OCI-LY7 (cell line): ENCODE measurements around the gene ABCB11. TPM values are rescaled to one million over a fixed set of nuclear protein-coding genes. Genes with fewer than 3 reads are reported as not detected.

Experiments
- BruUV-seq: library from RNA; stranded (reverse); fragments of 400-500 nt; replicated peaks from 2 replicates; lab custom pipeline; 2021; lab: Mats Ljungman, UMichigan
- CTCF ChIA-PET: fragments of 300-600 bp; sonication (Branson Sonifier 250); formaldehyde crosslinking; loops from one replicate; lab custom pipeline; 2022; ENCODE audit warnings: antibody characterized with exemption; ENCODE audit not compliant: unreplicated experiment; lab: Charles Lee
- POLR2A ChIA-PET: fragments of 300-600 bp; sonication (Branson Sonifier 250); formaldehyde crosslinking; loops from one replicate; lab custom pipeline; 2022; ENCODE audit warnings: antibody characterized with exemption; lab: Charles Lee
- DNase-seq: peaks from one replicate; pipeline ENCODE4 v3.0.0-alpha.2; 2015; ENCODE audit warnings: low spot score
- H2AFZ ChIP-seq: fragments of 200-600 bp; sonication (generic), shearing (Covaris generic); 2 replicates; pipeline ENCODE4 v1.6.1; 2014; ENCODE audit warnings: mild to moderate bottlenecking, antibody characterized with exemption, low read length, moderate library complexity
- H3K27ac ChIP-seq: fragments of 200-600 bp; sonication (generic); 2 replicates; pipeline ENCODE4 v1.5.1; 2014; ENCODE audit warnings: mixed run types, low read depth, mild to moderate bottlenecking, moderate library complexity, low read length, inconsistent platforms; ENCODE audit not compliant: poor library complexity, severe bottlenecking
- H3K36me3 ChIP-seq: fragments of 200-600 bp; sonication (generic); 2 replicates; pipeline ENCODE4 v1.6.1; 2014; ENCODE audit warnings: mild to moderate bottlenecking, antibody characterized with exemption, low read length, moderate library complexity, mixed read lengths; ENCODE audit not compliant: insufficient read depth
- H3K4me1 ChIP-seq: fragments of 200-600 bp; sonication (generic); 2 replicates; pipeline ENCODE4 v1.5.1; 2014; ENCODE audit warnings: mild to moderate bottlenecking, low read length; ENCODE audit not compliant: insufficient read depth, poor library complexity, severe bottlenecking
- H3K4me2 ChIP-seq: fragments of 200-600 bp; sonication (generic); 2 replicates; pipeline ENCODE4 v1.6.1; 2014; ENCODE audit warnings: mild to moderate bottlenecking, low read length
- H3K4me3 ChIP-seq: fragments of 200-600 bp; sonication (generic); 2 replicates; pipeline ENCODE4 v1.5.1; 2014; ENCODE audit warnings: mild to moderate bottlenecking, low read depth, low read length; ENCODE audit not compliant: poor library complexity, severe bottlenecking
- H3K79me2 ChIP-seq: fragments of 200-600 bp; sonication (generic); 2 replicates; pipeline ENCODE4 v1.6.1; 2016; ENCODE audit warnings: low read depth, mild to moderate bottlenecking, low read length, moderate library complexity, mixed read lengths; ENCODE audit not compliant: insufficient read depth
- H3K9me2 ChIP-seq: fragments of 200-600 bp; sonication (generic); 2 replicates; pipeline ENCODE4 v1.6.1; 2016; ENCODE audit warnings: mild to moderate bottlenecking, low read length, mixed read lengths; ENCODE audit not compliant: insufficient read depth
- H3K9me3 ChIP-seq: fragments of 200-600 bp; sonication (generic); 2 replicates; pipeline ENCODE4 v1.6.1; 2014; ENCODE audit warnings: mild to moderate bottlenecking, mixed run types, low read length, mixed read lengths
- H4K20me1 ChIP-seq: fragments of 200-600 bp; sonication (generic); 2 replicates; pipeline ENCODE4 v1.6.1; 2014; ENCODE audit warnings: mild to moderate bottlenecking, antibody characterized with exemption, low read length, moderate library complexity, mixed read lengths; ENCODE audit not compliant: insufficient read depth
- CTCF ChIP-seq: fragments of 200-600 bp; sonication (generic); conservative IDR thresholded peaks from 2 replicates; pipeline ENCODE4 v1.5.1; 2014; ENCODE audit warnings: mild to moderate bottlenecking, antibody characterized with exemption, low read length, moderate library complexity, mixed read lengths
- EZH2phosphoT487 ChIP-seq: fragments of 200-600 bp; sonication (generic); IDR thresholded peaks from 2 replicates; pipeline ENCODE4 v1.6.1; 2018; ENCODE audit warnings: low read depth, borderline replicate concordance, mild to moderate bottlenecking, mixed run types, antibody characterized with exemption, low read length, moderate library complexity, mixed read lengths
- intact Hi-C: fragments of 100-400 bp; cut with micrococcal nuclease; formaldehyde crosslinking; loops from one replicate; pipeline ENCODE4 v1.10.0; 2022; ENCODE audit not compliant: unreplicated experiment
- total RNA-seq, 2 experiments: library from RNA; depleted of rRNA in 1 of 2; stranded (reverse); fragments of >200 nt in 1 of 2; shearing (Covaris generic) in 1 of 2; gene quantifications; 2 replicates each; pipeline ENCODE4 v1.2.3, GENCODE V29; 2014 to 2022

The ABCB11 gene
- total RNA-seq, 2 experiments from 2014 or later = 0.04 TPM; not detected in 1

DNA sequence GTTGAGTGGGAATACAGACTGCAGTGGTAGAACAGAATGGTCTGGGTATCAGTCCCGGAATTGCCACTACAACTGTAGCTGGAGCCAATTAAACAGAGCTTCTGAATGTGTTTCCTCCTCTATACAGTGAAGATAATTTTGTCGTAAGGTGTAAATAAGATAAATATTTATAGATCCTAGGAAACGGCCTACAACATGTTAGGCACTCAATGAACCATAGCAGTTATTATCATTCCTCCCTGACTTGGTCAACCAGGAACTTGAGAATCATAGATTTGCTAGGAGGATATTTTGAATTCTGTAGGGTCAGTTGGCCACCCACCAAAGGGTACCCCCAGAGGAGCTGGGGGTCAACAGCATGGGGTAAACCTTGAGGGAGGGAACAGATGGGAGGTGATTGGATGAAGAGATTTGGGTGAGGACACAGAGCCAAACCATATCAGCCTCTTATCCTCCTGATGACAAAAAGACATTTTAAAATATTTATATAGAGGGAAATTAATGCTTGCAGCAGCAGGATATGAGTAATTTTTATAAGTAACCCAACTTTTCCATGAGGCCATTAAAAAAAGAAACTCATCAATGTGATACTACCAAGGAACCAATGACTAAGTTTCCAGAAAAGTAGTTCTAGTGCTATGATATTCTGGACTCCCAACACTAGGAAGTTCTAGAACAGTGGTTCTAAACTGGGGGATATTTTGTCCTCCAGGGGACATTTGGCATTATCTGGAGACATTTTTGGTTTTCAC is 42.3 kb upstream of the ABCB11 start:
- no TSS peak for BruUV-seq
- Histone ChIP-seq H2AFZ (no peak overlapping the region), H3K9me3 (no peaks in the 10 kb centered on the region), H3K27ac (no peak overlapping the region), H3K9me2 (no peaks in the 10 kb centered on the region), H3K36me3 (no peaks in the 10 kb centered on the region), H3K4me3 (no peak overlapping the region), H3K4me1 (no peaks in the 10 kb centered on the region), H3K79me2 (no peaks in the 10 kb centered on the region), H3K4me2 (no peak overlapping the region), H4K20me1 (no peaks in the 10 kb centered on the region)
- TF ChIP-seq EZH2phosphoT487 (no peak), CTCF (no peak)
- CTCF ChIA-PET = no interaction called here
- no peak for DNase-seq
- intact Hi-C loops = no loop called here
- POLR2A ChIA-PET = no interaction called here

GRCh38 chr2:169072163-169072925 is 41.2 kb upstream of the ABCB11 start:
- CTCF ChIA-PET = no interaction called here
- no peak overlapping the region for H2AFZ ChIP-seq
- no peaks in the 10 kb centered on the region for H3K36me3 ChIP-seq
- H3K4me3 ChIP-seq = no peak overlapping the region
- H3K4me1 ChIP-seq = no peaks in the 10 kb centered on the region
- POLR2A ChIA-PET = no interaction called here
- intact Hi-C loops = no loop called here
- no peak for DNase-seq
- no peaks in the 10 kb centered on the region for H3K79me2 ChIP-seq
- no peak for TF ChIP-seq CTCF
- BruUV-seq = no TSS peak
- no peak overlapping the region for H3K27ac ChIP-seq
- H4K20me1 ChIP-seq = no peaks in the 10 kb centered on the region
- H3K9me2 ChIP-seq = no peaks in the 10 kb centered on the region
- H3K4me2 ChIP-seq = no peak overlapping the region
- H3K9me3 ChIP-seq = no peaks in the 10 kb centered on the region

GRCh38 chr2:169071455-169071854 is 40.3 kb upstream of the ABCB11 start:
- POLR2A ChIA-PET = interaction anchor here (0.9 kb wide), 1 partner anchor 32 kb away, joined by 3 read pairs; no protein-coding TSS in a partner anchor
- intact Hi-C loops = no loop called here
- no peaks in the 10 kb centered on the region for H4K20me1 ChIP-seq
- no TSS peak for BruUV-seq
- no peak for TF ChIP-seq EZH2phosphoT487
- H3K4me2 ChIP-seq = no peak overlapping the region
- H2AFZ ChIP-seq = no peak overlapping the region
- H3K4me3 ChIP-seq = no peak overlapping the region
- H3K79me2 ChIP-seq = no peaks in the 10 kb centered on the region
- H3K9me3 ChIP-seq = no peaks in the 10 kb centered on the region
- no peak overlapping the region for H3K27ac ChIP-seq
- no peaks in the 10 kb centered on the region for H3K4me1 ChIP-seq
- CTCF ChIA-PET = no interaction called here
- H3K36me3 ChIP-seq = no peaks in the 10 kb centered on the region
- no peaks in the 10 kb centered on the region for H3K9me2 ChIP-seq
- DNase-seq = no peak
